Measurements from ENCODE around the gene POTEB2.
"Not testable (repeated sequence)": the region's sequence is repeated elsewhere in the genome, so short reads cannot be mapped to it uniquely, and the experiment has no call there.

The POTEB2 gene

DNA sequence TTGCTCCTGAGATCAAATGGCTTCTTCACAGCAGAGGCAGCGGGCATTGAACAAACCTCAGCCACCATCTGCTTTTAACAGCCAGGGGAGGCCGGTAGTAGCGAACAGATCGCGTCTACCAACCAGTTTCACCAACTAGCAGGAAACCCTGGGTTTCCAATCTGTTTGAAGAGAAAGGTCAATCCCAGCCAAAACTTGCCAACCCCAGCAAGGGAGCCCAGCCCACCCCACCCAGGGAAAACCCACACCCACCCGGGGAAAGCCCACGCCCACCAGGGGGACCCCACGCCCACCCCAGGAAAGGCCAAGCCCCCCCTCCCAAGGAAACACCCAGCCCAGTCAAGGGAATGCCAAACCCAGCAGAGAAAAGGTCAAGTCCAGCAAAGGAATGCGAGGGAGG, at the start of gene POTEB2:
POTEB2 (minus strand) TSS at position 101 of the 400 bp plus-strand sequence; CDS start at position 68, 33 bp downstream.
- not testable (repeated sequence) for DNase-seq

- not testable (repeated sequence) for DNase-seq
Observed at GRCh38 chr15:20879916-20880315, 13.8 kb upstream of the POTEB2 start.

DNA sequence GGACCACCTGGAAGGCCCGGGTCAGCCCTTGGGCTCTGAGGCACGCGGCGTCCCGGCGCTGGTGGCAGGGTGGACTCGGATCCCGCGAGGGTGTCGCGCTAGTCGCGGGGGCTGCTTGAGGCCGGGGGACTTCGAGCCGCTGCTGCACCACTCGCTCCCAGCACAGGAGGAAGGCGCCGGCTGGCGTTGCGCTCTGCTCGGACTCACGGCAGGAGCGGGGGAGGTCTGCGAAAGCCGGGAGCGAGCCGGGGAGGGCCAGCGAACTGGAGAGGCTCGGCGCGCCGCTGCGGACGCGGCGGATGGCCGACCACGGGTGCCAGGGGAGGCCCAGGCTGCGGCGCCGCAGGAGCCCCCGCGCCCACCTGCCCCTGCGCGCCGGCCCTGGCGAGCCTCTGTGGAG, 12.3 kb upstream of the POTEB2 start:
- not testable (repeated sequence) for DNase-seq

- DNase-seq: not testable (repeated sequence)
Observed at GRCh38 chr15:20877819-20878218, 11.7 kb upstream of the POTEB2 start.
